CD4-positive, alpha-beta T cell treated with Interleukin-4 for 1 hour (primary cell): Measurements from ENCODE around the gene TAOK1.

Source experiments
- DNase-seq, 2 donors: peaks; one replicate each; pipeline ENCODE4 v3.0.0-alpha.2; 2020 to 2022

Gene TAOK1

DNA sequence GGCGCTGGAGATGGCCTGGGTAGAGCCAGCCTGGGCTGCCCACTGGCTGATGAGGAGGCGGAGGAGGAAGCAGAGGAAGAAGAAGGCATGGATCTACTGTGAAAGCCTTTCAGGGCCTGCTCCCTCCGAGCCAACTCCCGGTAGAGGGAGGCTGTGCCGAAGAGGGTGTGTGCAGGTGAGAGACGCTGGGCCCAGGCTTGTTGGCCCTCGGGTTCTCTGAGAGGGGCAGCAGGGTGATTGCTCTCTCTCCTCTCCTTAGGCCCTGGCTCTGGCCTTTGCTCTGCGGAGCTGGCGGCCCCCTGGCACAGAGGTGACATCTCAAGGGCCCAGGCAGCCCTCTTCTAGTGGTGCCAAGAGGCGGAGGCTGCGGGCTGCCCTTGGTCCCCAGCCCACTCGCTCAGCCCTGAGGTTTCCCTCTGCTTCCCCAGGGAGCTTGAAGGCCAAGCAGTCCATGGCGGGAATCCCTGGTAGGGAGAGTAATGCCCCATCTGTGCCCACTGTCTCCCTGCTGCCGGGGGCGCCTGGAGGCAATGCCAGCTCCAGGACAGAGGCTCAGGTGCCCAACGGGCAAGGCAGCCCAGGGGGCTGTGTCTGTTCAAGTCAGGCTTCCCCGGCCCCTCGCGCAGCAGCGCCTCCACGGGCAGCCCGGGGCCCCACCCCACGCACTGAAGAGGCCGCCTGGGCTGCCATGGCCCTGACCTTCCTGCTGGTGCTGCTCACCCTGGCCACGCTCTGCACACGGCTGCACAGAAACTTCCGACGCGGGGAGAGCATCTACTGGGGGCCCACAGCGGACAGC lies 181.9 kb downstream of the TAOK1 start:
- peak in 1 of 2 donors; percentile 10 for DNase-seq

DNA sequence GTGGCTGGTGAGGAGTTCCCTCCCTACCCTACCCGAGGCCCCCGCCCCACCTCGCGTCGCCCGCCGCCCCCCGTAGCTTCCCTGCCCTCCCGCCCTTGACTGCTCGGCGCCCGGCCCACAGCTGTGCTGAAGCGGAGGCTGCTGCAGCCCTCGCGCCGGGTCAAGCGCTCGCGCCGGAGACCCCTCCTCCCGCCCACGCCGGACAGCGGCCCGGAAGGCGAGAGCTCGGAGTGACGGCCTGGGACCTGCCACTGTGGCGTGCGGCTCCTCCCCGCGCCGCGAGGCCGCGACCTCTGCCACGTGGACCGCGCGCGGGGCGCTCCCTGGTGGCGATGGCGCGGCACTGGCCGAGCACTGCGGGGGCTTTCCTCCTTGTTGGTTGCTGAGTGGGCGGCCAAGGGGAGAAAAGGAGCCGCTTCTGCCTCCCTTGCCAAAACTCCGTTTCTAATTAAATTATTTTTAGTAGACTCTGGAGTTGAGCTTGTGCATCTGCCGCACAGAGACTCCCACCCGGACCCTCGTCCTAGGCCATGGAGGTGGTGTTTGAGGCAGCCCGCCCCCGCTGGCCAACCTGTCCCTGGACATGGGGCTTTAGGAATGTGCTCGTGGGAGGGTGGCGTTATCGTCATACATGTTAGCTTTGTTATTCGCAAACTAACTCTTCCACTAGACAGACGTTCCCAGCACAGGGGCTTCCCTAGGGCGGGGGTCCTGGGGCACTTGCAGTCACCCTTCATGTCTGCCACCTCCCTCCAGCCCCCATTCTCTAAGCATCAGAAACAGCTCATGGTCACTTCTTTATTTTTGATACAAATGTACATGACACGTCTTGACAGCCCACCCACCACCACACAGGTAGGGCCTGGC lies 182.8 kb downstream of the TAOK1 start:
- peak; percentile 51 to 59 for DNase-seq

DNA sequence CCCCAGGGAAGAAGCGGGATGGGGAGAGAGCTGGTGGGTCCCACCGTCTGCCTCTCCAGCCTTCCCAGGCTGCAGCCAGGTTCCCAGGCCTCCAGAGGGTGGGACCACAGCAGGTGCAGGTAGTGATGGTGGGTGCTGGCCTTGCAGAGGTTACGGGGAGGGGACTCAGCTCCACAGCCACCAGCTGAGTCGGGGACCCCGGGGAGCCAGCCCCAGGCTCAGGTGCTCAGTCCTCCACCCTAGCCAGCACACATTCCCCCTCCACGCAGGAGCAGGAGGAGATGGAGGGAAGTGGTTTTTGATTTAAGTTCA lies 183.4 kb downstream of the TAOK1 start:
- DNase-seq, result no peak

DNA sequence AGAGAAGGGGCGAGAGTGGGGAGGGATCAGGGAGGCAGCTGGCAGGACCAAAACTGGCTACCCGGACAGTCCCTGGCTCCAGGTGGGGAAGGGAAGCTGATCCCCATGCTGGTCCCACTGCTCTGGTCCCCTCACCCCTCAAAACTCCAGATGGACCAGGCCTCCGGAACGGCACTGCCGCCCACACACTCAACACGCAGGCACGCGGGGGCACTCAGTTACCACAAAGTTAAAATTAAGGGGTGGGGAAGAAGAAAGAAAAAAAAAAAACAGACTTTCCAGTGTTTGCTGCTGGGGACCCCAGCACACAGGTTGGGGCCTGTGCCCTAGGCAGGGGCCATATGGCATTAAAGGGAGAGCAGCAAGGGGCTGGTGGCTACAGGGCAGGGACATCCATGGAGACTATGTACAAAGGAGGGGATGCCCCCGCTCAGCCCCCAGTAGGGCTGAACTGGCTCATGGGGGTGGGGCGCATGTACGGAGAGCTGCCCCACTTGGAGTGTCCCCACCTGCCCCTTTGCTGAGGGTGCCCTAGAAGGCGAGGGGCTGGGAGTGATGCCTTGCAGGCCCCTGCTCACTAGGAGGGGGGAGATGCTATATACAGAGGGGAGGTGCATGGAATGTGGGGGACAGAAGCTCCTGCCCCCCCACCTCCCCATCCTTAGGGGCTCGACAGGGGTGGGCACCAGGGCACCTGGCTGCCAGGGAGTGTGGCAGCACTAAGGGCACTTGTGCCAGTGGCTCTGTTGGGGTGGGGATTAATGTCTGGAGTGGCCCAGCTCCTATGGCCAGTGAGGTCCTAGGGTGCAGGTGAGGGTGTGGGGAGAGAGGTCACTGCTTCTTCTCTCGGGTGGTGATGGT lies 183.9 kb downstream of the TAOK1 start:
- no peak for DNase-seq

DNA sequence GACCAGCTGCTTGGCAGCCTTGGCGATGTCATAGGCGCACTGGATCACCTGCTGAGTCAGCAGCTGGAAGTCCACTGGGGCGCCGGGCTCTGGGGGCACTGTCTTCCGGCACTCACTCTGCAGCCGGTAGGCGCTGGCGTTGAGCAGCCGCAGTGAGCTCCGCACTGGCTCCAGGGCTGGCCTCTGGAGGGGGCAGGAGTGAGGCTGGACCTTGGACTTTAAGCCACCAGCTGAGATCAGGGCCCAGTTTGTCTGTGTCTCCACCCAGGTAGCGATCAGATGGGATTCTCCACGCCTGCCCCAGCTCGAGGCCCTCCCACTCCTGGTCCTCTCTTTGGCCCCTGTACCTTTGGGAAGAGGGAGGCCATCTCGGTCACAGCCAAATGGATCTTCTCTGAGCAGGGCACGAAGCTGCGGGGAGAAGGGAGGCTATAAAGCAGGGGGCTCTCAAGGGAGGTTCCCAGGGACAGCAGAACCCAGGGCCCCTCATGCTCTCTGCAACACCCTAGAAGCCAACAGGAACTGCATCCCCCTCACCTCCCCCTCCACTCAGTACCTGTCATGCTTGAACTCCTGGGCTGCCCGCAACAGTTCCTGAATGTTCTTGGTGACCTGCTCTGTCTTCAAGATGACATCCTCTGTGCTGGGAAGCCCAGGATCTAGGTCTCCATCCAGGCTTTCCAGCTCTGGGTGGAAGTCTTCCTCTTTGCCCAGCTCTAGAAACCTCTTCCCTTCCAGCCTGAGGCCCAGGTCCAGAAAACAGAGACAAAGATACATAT lies 184.8 kb downstream of the TAOK1 start:
- DNase-seq, result no peak

DNA sequence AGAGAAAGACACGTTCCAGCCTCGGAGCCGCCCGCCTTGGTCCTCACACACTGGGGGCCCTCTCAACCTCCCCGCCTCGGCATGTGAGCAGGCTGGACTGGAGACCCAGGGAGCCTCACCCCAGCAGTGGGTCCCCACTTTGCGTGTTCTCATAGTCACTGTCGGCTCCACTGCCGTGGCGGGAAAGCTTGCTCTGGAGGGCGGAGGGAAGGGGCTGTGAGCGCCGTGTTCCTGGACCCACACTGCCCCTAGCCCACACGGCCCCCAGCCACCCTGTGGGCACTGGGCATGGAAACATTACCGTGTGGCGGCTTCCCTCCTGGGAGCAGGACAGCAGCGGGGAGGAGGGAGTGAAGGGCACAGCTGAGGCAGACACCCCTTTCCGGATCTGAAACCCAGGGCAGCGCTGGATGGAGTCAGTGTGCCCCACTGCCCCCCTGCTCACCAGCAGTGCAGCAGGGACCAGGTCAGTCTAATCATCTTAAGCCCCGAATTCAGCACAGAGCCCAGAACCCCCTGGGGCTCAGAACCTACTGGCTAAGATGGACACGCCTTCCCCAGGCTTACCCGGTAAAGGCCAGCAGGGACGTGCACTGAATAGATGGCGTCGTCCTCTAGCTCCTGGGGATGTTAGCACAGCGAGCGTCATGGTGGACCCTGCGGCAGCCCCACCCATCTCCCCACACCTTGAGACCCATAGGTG lies 185.5 kb downstream of the TAOK1 start:
- DNase-seq, result no peak

DNA sequence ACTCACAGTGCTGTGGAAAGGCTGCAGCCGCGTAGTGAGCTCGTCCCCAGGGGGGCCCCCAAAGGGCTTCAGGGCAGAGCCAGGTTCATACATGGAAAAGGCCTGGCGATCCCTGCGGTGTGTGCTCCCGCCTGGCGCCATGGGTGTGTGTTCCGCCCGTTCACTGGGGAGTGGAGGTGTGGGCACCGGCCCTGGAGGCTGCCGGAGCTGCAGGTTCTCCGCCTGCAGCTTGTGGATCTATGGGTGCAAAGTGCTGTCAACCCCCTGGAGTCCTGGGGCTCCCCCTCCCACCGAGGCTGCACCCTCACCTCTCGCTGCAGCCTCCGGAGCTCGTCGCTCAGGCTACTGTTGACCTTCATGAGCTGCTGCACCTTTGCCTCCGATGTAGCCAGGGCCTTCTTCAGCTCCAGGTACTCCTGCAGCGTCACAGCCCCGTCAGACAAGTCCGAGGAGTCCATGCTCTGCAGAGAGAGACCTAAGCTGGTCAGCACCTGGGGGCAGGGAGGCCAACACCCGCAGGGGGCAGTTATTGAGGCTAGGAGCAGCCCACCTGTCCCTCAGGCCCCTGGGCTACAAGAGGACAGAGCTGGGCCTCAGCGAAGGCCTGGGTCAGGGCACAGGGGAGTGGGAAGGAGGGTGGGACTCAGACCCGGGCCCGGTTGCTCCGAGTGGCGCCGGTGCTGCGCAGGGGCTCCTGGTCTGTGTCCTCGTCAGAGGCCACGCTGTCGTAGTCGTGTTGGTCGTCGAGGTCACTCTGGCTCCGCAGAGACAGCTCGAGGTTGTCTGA lies 186.2 kb downstream of the TAOK1 start:
- no peak for DNase-seq

DNA sequence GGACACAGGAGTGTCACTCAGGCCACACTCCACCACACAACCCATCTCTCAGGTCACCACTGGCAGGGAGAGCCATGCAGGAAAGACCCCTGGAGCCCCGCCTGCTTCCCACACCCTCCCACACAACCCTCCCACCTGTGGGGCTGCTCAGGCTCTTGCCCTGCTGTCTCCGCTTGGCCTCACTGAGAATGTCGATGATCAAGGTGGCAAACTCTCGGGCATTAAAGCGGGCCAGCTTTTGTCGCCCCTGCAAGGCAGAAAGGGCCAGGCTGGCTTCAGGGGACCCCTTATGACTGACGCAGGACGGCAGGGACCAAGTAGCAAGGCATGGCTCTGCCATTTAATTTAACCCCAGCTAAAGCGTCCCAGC lies 186.8 kb downstream of the TAOK1 start:
- DNase-seq, result no peak

DNA sequence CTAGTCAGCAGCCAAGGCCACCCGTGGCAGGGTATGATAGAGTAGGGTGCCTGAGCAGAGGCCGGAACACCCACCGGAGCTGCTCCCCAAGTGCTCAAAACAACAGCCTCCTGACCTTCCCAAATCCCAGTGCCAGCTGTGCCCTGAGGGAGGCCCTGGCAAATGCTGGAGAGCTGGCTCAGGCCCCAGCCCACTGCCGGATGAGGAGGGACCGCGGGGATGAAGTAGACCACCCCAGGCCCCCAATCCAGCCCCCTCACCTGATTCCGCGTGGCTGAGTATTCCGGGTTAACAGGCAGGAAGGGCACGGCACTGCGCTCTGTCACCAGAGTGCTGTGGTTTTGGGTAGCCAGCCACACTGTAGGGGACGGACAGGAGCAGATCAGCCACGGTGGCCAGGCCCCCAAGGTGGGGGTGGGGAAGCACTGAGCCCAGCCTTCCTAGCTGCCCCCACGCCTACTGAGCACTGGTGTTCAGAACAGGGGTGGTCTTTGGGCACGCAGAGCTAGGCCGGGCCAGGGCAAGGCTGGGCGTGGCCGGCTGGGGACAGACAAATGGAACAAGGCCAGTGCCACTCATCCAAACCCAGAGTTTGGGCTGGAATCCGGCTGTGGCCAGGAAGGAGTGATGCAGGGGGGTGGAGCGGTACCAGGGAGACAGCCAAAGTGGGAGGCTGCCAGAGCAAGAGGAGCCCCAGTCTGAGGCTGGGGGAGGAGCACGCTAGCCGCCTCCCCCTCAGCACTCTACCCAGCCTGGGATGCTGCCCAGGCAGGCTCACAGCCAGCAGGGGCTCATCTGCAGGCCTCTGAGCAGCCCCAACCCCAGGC lies 187.4 kb downstream of the TAOK1 start:
- no peak for DNase-seq

DNA sequence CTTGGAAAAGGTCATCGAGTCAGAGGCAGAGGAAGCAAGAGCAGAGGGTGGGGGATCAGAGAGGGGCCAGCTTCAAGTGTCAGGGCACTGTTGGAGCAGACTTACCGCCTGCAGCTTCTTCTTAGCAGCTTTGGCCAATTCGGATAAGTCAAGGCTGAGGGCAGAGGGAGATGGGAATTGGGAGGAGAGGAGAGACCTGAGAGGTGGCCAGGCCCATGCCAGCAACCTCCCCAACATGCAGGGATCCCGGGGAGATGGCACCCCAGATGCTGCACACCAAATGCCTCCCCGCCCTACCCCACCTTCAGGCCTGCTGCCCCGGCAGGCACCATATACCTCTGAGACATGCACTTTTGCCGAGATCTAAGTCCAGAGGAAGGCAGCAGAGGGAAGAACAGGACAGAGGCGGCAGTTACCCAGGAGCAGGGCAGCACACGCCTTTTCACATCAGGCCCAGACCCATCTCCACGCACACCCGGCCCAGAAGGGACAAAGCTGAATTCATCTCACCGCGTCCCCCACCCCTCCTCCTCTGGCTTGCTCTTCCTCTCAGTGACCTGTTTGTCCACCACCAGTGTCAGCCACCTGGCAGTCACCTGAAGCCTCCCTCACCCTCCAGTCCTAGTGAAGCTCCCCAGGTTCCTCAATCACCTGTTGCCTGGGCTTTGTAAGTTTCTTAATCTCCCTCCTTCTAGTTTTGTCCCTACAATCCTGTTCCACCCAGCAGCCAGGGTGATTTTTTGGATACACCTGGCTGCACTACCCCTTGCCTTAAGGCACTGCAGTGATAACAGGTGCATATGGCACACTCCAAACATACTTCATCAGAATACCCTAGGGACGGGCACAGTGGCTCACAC lies 188.7 kb downstream of the TAOK1 start:
- DNase-seq, result no peak

DNA sequence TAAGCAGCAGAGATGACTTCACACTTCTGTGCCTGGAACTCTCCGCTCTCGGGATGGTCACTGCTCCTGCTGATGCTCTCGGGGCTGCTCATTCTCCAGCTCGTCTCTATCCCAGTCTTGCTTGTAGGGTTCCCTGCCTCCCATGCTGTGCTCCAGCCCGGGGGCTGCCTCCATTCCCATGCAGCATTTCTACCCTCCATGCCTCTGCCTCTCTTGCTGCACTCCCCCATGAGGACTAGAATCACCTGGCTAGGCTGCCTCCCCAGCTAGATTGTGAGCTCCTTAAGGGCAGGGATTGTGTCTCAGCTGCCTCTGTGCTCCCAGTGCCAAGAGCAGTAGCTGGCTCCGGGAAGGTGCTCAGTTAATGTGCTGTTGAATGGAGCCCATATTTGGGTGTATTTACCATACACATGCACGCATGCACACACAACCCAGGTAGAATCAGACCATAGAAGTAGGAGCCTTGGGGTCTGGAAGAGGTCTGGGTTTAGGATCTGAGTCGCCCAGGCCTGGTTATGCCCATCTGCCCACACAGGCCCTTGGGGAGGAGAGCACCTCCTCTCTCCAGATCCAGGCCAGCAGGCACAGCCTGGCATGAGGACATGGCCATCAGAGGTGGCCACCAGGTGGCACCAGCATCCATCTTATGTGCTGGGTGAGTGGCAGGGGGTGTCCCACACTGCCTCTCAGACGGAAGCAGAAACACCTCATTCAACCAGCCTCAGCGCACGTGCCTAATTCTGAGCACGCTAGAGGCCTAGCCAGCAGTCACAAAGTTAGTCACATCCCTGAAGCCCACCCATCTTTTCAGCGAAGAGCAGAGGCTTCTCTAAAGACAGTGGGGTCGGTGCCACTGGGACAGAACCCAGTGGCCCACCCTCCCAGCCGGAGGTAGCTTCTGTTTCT lies 190.0 kb downstream of the TAOK1 start:
- peak; percentile 91 to 92 for DNase-seq

DNA sequence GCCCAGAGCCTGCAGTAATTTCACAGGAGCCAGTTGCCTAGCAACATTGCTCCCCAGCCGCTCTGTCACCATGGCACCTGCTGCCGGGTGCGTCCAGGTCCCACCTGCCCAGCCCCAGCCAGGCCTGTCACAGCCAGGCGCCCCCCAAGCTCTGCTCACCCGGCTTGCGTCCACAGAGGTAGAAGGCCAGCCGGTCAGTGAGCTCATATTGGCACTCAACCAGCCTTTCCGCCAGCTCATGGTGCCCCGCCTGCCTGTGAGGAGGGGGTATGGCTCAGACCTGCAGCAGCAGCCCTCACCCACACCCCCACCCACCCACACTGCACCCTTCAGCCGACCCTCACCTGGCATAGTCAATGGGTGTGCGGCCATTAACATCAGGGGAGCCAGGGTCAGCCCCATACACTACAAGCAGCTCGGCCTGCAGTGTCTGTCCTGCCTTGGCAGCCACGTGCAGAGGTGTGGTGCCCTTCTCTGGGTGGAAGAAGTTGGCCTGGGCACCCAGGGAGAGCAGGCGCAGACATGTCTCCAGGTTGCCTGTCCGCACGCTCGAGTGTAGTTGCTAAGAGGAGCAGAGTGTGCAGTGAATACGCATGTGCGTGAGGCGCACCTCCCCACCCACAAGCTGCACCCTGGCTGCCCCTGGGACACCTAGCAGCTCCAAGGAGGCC lies 191.6 kb downstream of the TAOK1 start:
- no peak for DNase-seq

DNA sequence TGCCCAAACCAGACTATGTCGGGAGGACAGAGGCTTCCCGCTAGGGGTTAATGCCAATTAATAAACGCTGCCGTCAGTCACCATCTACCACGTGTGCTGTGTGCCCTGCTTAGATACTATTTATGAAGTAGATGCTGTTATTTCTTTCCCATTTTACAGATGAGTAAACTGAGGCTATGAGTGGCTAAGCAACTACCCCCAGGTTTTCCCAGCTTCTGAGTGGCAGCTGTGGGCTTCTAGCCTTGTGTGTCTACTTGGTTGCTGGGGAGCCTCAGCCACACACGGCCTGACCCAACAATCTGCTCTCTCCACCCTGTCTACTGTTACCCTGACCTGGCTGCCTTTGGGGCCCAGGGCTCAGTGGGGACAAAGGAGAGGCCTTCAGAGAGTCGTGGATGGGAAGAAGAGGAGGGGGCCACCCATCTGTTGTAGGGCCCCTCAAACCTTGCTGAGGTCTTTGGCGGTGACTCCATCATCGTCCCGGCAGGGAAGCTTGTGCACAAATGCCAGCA lies 192.1 kb downstream of the TAOK1 start:
- no peak for DNase-seq

DNA sequence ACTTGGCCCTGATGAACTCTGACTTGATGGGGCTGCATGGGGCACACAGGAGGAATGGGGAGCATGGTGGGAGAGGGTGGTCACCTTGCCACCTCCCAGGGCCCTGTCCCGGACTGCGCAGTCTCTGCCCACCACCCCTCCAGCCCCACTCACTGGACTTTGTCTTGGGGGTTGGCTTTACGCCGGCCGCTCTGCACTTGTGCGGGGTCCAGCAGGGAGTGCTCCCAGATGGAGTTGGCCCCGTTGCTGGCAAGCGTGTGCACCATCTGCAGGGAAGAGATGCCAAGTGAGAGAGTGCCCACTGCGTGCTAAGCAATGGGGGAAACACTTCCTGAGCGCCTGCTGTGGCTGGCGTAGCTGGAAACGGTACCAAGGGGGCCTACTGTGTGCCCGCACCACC lies 192.6 kb downstream of the TAOK1 start:
- no peak for DNase-seq

DNA sequence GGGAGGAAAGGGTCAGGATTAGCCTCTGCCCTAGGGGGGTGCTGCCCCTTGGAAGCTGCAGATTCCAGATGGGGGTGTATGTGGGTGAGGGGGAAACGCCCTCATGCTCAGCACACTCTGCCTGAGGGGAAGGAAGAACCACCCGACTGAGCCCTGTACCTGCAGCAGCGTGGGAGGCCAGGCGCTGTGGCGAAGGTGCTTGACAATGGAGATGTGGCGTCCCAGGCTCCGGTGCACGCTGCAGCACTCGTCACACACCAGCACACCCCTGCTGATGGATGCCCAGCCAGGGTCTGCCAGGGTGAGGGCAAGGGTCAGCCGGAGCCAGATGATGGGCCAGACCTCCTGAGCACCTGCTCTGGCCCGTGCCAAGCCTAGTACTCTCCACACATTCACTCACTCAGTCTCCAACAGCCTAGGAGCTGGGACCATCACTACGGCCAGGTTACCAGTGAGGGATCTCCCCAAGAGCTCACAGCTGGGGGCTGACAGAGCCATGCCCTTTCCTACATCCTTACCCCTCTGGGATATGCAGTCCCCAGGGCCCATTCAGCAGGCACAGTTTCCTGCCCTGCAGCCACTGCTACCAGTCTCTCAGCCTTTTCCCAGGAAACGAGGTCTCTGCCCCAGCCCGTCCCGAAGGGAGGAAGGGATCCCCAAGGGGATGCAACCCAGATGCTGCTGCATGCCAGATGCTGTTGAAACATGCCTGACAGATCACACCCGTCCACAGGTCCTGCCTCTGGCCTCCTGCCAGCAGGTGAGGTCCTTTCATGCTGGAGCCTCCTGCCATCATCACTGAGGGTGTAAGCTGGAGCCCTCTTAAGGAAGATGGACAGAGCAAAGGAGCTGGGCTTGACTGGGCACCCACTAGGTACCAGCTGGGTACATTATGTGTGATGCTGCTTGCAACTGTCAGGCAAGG lies 193.4 kb downstream of the TAOK1 start:
- DNase-seq, result no peak

DNA sequence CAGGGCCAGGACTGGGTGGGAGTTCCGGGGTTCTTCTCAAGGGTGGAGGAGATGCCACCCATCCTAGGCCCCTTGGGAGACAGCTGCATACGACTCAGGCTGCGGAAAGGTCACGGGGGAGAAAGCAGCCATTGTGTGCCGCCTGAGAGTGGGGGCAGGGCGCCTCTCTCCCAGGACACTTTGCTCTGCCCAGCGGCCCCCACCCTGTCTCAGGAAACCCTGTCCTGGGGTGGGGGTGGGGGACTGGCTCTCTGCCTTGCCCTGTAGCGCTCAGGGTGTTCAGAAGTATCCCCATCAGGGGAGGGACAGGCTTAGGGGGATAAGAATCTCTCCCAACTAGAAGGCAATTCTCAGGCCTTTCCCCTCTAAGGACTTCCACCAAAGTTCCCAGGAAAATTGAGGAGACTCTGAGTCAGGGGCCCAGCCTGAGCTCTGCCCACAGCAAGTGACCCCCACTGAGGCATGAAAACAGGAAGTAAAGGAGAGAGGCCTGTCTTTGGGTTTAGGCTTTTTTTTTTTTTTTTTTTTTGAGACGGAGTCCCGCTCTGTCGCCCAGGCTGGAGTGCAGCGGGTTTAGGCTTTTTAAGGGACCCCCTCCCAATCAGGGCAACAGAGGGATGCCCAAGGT lies 194.4 kb downstream of the TAOK1 start:
- no peak for DNase-seq
